Panc1 (cell line): ENCODE measurements around the gene OSBPL5. TPM values are rescaled to one million over a fixed set of nuclear protein-coding genes. Genes with fewer than 3 reads are reported as not detected.

Experiments used
- ATAC-seq: fragments of 200-7000 bp; cut with Tn5 transposase; 2 replicates; pipeline ENCODE4 v1.9.1; 2020; ENCODE audit warnings: mild to moderate bottlenecking, moderate library complexity
- BruUV-seq: library from RNA; stranded (reverse); fragments of 400-500 nt; replicated peaks from 2 replicates; lab custom pipeline; 2021; lab: Mats Ljungman, UMichigan
- CTCF ChIA-PET: fragments of 300-600 bp; sonication (Branson Sonifier 250); formaldehyde crosslinking; loops from one replicate; lab custom pipeline; 2022; ENCODE audit warnings: antibody characterized with exemption; lab: Charles Lee
- POLR2A ChIA-PET: fragments of 300-600 bp; sonication (Branson Sonifier 250); formaldehyde crosslinking; loops from one replicate; lab custom pipeline; 2022; ENCODE audit warnings: antibody characterized with exemption; lab: Charles Lee
- DNase-seq: peaks from one replicate; pipeline ENCODE4 v3.0.0-alpha.2; 2010; ENCODE audit warnings: low read depth, low spot score
- H3K27ac ChIP-seq: 2 replicates; pipeline ENCODE4 v1.5.1; 2011; ENCODE audit warnings: mild to moderate bottlenecking, low read length, inconsistent platforms
- H3K27me3 ChIP-seq: fragments of 200-500 bp; sonication (Bioruptor generic); 2 replicates; pipeline ENCODE4 v1.6.0; 2014; ENCODE audit warnings: low read length, inconsistent platforms; ENCODE audit not compliant: control insufficient read depth, insufficient read depth
- H3K36me3 ChIP-seq: fragments of 200-500 bp; sonication (Bioruptor generic); 2 replicates; pipeline ENCODE4 v1.5.1; 2014; ENCODE audit warnings: inconsistent platforms, mild to moderate bottlenecking, low read length, moderate library complexity; ENCODE audit not compliant: control insufficient read depth, insufficient read depth
- H3K4me1 ChIP-seq: 2 replicates; pipeline ENCODE4 v1.5.1; 2011; ENCODE audit warnings: inconsistent platforms, mild to moderate bottlenecking, low read length, moderate library complexity; ENCODE audit not compliant: control insufficient read depth, insufficient read depth
- H3K4me3 ChIP-seq, 2 experiments: 2 replicates each; pipeline ENCODE4 v1.5.1; 2011 to 2012; ENCODE audit warnings: low read depth in 2 of 2, low read length in 2 of 2, mild to moderate bottlenecking in 2 of 2, inconsistent platforms in 1 of 2, moderate library complexity in 1 of 2
- H3K9me3 ChIP-seq: fragments of 200-500 bp; sonication (Bioruptor generic); 2 replicates; pipeline ENCODE4 v1.5.1; 2014; ENCODE audit warnings: low read depth, mild to moderate bottlenecking, inconsistent platforms, low read length, moderate library complexity; ENCODE audit not compliant: control insufficient read depth, insufficient read depth
- POLR2AphosphoS5 ChIP-seq: IDR thresholded peaks from 2 replicates; pipeline ENCODE4 v1.6.1; 2012; ENCODE audit warnings: mild to moderate bottlenecking, low read depth, low read length, moderate library complexity
- SIN3A ChIP-seq: IDR thresholded peaks from 2 replicates; pipeline ENCODE4 v1.6.1; 2012; ENCODE audit warnings: low read depth, mild to moderate bottlenecking, low read length, moderate library complexity, borderline replicate concordance; ENCODE audit not compliant: insufficient read depth
- TCF7L2 ChIP-seq: IDR thresholded peaks from 2 replicates; pipeline ENCODE4 v1.6.1; 2011; ENCODE audit warnings: mild to moderate bottlenecking, low read depth, low read length, inconsistent platforms
- in situ Hi-C: cut with HindIII; loops from 2 replicates; pipeline ENCODE4 v1.10.0; 2016; ENCODE audit warnings: low sequenced_read_pairs, low pct_unique_long_range_greater_than_20kb
- intact Hi-C: fragments of 100-400 bp; cut with micrococcal nuclease; formaldehyde crosslinking; loops from one replicate; pipeline ENCODE4 v1.10.0; 2022; ENCODE audit not compliant: unreplicated experiment
- total RNA-seq: library from RNA; stranded (reverse); gene quantifications from one replicate; pipeline ENCODE4 v1.2.1, GENCODE V29; 2021; ENCODE audit not compliant: unreplicated experiment
- TF ChIP-seq, protein P1 (sequence below): fragments of 450-650 bp; IDR thresholded peaks from 2 replicates; pipeline ENCODE4 v1.5.1; 2017; ENCODE audit warnings: mild to moderate bottlenecking
- TF ChIP-seq, protein P2 (sequence below), 2 experiments: IDR thresholded peaks; 2 replicates each; pipeline ENCODE4 v1.6.1; 2011 to 2012; ENCODE audit warnings: low read depth in 2 of 2, control low read depth in 1 of 2, low read length in 1 of 2, mild to moderate bottlenecking in 1 of 2, moderate library complexity in 1 of 2; ENCODE audit not compliant: insufficient read depth in 1 of 2

The OSBPL5 gene
- total RNA-seq, 1 experiment from 2014 or later = 20.2 TPM

DNA sequence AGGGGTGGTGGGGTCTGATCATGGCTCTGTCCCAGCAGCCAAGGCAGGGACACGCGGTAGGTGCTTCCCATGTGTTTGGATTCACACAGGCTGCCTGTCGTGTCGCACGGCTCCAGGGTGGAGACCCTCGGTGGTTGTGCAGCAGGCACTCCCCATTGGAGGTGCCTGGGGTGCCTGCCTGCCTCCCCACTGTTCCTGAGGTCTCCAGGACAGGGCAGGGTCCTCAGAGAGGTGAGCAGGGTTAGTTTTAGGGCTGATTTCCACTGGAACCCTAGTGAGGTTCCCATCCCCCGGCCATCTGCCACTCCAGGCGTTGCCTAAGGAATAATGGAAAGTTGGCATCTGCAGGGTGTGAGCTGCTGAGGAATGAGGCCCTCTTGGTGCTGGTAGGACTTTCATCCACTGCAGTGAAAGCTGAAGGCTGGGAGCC lies 32.3 kb downstream of the OSBPL5 start:
- ATAC-seq (no peak), DNase-seq (no peak)
- Histone ChIP-seq H3K9me3 (no peaks in the 10 kb centered on the region), H3K36me3 (no peaks in the 10 kb centered on the region), H3K4me3 (no peak overlapping the region), H3K27me3 (no peaks in the 10 kb centered on the region), H3K27ac (no peak overlapping the region), H3K4me1 (no peaks in the 10 kb centered on the region)
- no TSS peak for BruUV-seq
- intact Hi-C loops (no loop called here), in situ Hi-C loops (no loop called here)
- ChIA-PET POLR2A (no interaction called here), CTCF (no interaction called here)
- TF ChIP-seq, protein P1, sequence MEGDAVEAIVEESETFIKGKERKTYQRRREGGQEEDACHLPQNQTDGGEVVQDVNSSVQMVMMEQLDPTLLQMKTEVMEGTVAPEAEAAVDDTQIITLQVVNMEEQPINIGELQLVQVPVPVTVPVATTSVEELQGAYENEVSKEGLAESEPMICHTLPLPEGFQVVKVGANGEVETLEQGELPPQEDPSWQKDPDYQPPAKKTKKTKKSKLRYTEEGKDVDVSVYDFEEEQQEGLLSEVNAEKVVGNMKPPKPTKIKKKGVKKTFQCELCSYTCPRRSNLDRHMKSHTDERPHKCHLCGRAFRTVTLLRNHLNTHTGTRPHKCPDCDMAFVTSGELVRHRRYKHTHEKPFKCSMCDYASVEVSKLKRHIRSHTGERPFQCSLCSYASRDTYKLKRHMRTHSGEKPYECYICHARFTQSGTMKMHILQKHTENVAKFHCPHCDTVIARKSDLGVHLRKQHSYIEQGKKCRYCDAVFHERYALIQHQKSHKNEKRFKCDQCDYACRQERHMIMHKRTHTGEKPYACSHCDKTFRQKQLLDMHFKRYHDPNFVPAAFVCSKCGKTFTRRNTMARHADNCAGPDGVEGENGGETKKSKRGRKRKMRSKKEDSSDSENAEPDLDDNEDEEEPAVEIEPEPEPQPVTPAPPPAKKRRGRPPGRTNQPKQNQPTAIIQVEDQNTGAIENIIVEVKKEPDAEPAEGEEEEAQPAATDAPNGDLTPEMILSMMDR = no peak
- TF ChIP-seq TCF7L2 (no peak), POLR2AphosphoS5 (no peak), SIN3A (no peak)
- TF ChIP-seq, protein P2, sequence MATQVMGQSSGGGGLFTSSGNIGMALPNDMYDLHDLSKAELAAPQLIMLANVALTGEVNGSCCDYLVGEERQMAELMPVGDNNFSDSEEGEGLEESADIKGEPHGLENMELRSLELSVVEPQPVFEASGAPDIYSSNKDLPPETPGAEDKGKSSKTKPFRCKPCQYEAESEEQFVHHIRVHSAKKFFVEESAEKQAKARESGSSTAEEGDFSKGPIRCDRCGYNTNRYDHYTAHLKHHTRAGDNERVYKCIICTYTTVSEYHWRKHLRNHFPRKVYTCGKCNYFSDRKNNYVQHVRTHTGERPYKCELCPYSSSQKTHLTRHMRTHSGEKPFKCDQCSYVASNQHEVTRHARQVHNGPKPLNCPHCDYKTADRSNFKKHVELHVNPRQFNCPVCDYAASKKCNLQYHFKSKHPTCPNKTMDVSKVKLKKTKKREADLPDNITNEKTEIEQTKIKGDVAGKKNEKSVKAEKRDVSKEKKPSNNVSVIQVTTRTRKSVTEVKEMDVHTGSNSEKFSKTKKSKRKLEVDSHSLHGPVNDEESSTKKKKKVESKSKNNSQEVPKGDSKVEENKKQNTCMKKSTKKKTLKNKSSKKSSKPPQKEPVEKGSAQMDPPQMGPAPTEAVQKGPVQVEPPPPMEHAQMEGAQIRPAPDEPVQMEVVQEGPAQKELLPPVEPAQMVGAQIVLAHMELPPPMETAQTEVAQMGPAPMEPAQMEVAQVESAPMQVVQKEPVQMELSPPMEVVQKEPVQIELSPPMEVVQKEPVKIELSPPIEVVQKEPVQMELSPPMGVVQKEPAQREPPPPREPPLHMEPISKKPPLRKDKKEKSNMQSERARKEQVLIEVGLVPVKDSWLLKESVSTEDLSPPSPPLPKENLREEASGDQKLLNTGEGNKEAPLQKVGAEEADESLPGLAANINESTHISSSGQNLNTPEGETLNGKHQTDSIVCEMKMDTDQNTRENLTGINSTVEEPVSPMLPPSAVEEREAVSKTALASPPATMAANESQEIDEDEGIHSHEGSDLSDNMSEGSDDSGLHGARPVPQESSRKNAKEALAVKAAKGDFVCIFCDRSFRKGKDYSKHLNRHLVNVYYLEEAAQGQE (IDR thresholded peaks at IDR 0.05; ENCODE audit: insufficient read depth in 1 of 2, low read depth in 2 of 2, low read length in 1 of 2) = no peak

DNA sequence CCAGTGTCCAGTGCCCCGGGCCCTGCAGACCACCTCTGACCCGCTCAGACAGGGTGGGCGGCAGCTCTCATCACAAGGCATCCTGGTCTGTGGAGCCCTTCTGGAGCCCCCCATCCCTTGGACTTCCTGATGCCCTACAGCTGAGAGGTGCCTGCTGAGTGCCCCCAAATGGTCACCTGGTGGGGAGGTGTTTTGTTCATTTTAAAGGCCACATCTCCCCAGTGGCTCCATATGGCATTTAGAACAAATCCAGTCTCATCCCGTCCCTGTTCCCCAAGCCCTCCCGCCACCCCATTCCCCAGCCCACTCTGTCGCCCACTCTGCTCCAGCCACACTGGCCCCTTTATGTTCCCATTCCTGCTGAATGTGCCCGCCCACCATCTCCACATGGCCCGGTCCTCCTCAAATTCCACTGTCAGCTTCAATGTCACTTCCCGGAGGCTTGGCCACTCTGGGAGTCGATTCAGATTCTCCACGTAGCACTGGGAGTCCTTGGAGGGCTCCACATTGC lies 32.8 kb downstream of the OSBPL5 start:
- CTCF ChIA-PET = no interaction called here
- Histone ChIP-seq H3K4me1 (no peaks in the 10 kb centered on the region), H3K36me3 (no peaks in the 10 kb centered on the region), H3K27ac (no peak overlapping the region), H3K9me3 (no peaks in the 10 kb centered on the region), H3K4me3 (no peak overlapping the region), H3K27me3 (no peaks in the 10 kb centered on the region)
- intact Hi-C loops (no loop called here), in situ Hi-C loops (no loop called here)
- no peak for DNase-seq
- POLR2A ChIA-PET = no interaction called here
- TF ChIP-seq TCF7L2 (no peak), POLR2AphosphoS5 (no peak), SIN3A (no peak)
- TF ChIP-seq, protein P1 = no peak
- TF ChIP-seq, protein P2 (IDR thresholded peaks at IDR 0.05; ENCODE audit: insufficient read depth in 1 of 2, low read depth in 2 of 2, low read length in 1 of 2) = no peak
- no TSS peak for BruUV-seq
- ATAC-seq = no peak
